ENCODE measurements around the gene C2orf81.

Gene C2orf81

DNA sequence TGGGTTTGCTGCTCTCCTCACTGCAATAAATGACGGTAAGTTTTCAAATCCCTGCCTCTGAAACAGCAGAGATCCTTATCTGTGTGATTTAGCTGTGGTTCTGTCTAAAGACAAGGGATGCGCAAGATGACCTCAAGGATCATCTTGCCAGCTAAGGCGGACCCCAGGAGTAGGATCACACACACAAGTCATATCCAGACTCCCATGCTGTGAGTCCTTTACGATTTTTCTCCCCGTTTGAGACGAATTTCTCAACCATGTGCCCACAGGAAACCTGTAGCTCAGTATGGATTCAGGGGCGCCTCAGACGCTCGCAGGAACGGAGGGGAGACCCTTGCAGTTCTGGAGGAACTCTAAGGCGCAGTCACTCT lies 30.2 kb downstream of the C2orf81 start:
- no peak for DNase-seq (ENCODE audit: low read depth in 1 of 2, low spot score in 1 of 2)

DNA sequence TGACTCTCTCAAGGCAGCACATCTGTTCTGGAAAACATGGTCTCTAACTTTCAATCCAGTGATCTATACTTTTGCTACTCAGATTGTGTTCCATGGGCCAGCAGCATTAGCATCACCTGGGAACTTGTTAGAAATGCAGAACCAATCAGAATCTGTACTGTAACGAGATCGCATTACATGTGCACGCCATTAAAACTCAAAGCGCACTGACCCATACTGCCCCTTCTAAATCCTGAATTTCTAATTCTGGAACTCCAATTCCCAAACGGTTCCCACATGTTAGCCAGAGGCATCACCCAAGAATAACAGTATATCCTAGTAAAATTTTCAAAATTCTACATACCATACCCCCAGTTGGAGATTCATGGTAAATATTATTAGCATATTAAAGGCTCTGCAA lies 30.8 kb downstream of the C2orf81 start:
- DNase-seq (ENCODE audit: low read depth in 1 of 2, low spot score in 1 of 2): no peak

DNA sequence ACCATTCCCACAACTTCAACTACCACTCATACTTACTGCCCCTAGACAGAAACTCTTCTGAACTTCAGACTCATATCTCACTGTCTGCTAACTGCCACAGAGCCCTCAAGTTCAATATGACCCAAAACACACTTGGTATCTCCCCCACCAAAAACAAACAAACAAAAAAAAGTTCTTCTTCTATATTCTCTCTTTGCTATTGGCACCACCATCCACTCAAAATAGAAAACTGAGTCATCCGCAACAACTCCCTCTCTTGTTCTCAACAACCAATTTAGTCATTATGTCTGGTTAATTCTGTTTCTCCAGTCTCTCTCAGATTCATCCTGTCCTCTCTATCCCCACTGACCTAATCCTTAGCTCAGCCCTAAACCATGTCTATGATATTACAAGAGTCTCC lies 34.1 kb downstream of the C2orf81 start:
- DNase-seq (ENCODE audit: low read depth in 1 of 2, low spot score in 1 of 2): no peak

DNA sequence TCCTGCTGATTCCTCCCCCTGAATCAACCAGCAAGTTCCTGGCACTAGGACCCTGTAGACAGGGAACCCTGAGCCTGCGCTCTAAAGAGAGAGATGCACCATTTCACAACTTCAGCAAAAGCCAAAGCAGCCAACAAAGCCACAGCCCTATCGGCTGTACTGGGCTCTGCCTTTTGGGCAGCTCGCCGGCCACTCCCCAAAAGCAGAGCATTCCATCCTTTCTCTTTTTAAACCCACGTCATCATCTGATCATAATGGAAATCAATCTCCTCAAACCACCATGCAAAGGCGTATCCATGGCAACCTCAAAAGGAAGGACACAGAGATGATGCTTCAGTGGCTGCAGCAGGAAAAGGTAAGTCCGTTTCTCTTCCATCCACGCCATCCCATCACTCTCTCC lies 36.0 kb downstream of the C2orf81 start:
- DNase-seq (ENCODE audit: low read depth in 1 of 2, low spot score in 1 of 2): no peak

DNA sequence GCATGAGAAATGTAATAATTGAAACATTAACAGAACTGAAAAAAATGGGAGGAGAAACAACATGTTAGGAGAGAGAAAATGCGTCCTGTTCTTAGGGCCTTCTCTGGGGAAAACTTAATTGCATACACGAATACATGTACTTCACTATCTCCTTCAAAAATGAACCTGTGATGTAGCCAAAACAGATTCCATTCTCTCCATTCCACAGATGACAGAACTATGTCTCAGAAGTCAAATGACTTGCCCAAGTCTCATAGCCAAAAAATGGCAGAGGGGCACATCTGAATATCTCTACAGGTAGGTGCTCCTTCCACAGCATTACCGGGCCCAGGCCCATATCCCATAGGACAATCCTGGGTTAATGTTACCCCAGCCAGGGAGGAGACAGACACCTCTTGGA lies 37.4 kb downstream of the C2orf81 start:
- DNase-seq (ENCODE audit: low read depth in 1 of 2, low spot score in 1 of 2): no peak

DNA sequence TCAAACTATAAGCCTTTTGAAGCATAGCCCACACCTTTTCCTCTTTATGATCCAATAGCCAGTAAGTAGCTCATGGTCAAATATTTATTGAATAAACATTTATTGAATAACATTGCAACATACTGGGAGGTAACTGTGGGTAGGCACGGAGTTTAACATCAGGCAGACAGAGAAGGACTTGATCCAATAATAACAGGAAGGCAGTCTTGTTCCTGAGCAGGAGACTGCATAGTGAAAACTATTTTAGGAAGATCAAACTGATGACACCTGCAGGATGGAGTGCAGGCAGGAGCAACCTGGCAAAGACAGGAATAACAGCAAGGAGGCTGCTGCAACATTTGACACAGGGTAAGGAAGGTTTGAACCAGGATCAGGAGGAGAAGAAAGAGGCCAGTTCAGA lies 38.2 kb downstream of the C2orf81 start:
- DNase-seq (ENCODE audit: low read depth in 1 of 2, low spot score in 1 of 2): no peak

DNA sequence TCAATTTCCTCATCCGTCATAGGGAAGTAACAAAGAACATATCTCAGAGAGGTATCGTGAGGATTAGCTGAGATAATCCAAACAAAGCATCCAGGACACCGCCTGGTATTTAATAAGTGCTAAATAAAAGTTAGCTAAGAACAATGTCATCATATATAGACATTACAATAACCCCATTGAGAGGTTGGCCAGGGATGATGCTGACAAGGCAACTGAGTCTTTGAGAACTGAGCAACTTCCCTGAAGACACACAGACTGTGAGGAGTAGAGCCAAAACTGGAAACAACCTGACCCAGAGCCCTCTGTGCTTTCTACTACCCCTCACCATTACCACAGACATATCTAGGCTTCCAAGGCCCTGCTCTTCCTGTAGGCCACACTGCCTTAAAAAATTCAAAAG lies 39.7 kb downstream of the C2orf81 start:
- DNase-seq (ENCODE audit: low read depth in 1 of 2, low spot score in 1 of 2): no peak

DNA sequence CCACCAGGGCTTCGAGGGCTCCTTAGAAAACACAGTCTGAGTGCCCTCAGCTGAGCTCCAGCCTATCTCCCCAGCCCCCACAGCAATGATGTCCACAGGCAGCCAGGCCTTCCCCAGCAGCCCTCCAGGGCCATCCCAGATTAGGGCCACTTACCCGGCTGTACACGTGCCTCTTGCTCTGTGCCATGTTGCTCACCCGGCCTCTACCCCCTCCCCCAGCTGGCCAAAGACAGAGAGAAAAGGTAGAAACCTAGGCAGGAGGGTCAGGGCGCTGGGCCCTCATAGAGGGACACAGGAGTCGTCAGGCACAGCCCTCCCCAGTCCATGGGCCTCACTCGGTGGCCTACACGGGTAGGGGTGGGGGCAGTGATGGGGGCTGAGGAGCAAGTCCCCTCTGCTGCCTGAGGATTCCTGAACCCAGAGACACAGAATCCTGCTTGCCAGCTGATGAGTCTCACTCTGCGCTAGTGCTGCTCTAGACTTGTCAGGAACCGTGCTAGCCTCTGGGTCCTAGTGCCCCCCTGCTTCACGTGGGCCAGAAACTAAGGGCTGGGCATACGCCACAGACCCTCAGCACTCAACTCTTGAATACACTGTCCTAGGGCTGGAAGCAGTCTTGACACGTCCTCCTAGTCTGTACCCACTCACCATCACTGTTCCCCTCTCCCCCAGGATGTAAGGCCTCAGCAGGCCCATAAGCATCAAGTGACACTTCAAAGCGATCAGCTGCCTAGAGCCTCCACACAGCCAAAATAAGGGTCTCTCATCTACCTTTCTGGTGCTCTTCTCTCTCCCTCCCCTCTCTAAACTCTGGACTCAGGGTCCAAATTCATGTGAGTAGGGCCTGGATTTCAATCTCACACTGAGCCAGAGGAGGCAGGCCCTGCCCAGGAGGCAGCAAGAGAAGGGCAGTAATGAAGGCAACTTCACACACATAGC lies 41.3 kb downstream of the C2orf81 start, which contains the start of gene DCTN1:
DCTN1 (minus strand) TSS at position 461 of the 939 bp plus-strand sequence; CDS start at position 187, 274 bp downstream.
- no peak for DNase-seq (ENCODE audit: low read depth in 1 of 2, low spot score in 1 of 2)

DNA sequence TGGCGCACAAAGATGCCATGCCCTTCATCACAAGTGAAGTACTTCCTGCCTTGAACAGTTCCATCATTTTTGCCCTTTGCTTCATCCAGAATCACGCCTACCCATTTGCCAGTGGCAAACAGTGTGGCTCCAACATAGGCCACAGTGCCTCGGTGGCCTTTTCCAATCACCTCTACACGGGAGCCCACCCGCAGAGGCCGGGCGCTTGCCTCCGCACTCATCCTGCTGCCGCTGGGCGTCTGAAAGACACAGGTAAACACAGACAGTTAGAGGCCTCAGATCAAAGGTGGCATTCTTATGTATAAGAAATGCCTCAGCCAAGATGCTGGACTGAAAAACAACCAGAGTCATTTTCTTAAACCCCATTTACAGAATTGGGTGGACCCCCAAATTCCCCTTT lies 43.4 kb downstream of the C2orf81 start:
- no peak for DNase-seq (ENCODE audit: low read depth in 1 of 2, low spot score in 1 of 2)

DNA sequence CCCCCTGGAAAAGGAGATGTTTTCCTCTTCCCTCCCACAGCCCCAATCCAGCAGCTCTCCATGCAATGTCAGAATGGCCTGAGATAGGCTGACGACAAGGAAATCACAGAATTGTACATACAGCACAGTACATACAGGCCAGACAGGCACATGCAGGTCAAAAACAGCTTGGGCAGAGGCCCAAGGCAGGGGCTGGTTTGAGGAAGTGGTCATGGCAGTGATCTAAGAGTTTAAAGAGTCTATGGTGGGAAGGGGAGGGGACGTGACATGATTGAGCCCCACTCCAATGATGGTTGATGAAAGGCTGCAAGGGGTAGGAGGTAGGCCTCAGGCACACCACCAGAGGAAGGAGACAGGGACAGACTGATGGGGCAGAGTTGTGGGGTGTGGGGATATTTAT lies 45.6 kb downstream of the C2orf81 start:
- DNase-seq (ENCODE audit: low read depth in 1 of 2, low spot score in 1 of 2): no peak

DNA sequence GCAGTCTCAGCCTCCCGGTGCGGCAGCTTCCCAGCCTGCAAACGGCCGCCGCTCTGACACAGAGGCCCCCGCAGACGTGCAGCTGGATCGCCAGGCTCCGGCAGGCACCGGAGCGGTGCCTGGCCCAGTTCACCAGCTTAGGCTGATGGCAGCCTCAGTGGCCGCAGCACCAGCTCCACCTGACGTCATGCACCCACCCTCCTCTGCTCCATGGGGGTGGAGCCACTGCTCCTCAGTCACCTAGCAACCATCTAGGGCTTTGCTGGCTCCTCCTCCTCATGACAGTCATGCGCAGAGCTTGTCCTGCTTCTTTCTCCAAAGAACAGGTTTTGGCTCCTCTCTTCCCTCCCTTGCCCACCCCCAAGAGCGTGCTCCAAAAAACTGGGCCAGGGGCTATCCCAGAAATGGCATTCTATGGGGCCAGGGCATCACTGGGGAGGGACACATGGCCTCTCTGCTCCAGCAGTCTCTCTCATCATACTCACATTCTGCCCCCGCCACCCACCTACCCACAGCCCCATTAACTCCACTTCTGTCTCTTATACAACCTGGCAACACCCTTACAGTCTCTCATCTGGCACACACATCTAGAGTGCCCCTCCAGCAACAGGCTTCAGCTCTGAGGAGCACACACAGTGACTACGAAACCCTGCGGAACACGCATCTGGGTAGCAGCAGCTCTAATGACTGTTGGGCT lies 46.8 kb downstream of the C2orf81 start:
- no peak for DNase-seq (ENCODE audit: low read depth in 1 of 2, low spot score in 1 of 2)

DNA sequence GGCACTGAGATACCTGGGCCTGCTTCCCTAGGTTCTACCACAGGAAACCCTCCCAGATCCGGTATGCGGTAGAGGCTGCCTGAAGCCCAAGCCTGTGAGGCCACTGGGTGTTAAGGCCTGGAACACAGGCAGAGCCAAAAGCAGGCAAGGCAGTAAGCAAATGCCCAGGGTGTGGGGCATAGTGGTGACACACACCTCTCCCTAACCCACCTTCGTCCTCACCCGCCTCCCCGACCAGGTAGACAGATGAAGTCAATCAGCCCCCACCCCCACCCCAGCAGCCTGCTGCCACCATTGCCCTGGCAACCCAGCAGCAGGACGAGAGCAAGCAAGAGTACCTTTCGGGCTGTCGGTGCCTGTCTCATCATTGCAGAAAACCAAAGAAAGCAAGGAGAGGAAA lies 47.4 kb downstream of the C2orf81 start:
- DNase-seq (ENCODE audit: low read depth in 1 of 2, low spot score in 1 of 2): no peak

DNA sequence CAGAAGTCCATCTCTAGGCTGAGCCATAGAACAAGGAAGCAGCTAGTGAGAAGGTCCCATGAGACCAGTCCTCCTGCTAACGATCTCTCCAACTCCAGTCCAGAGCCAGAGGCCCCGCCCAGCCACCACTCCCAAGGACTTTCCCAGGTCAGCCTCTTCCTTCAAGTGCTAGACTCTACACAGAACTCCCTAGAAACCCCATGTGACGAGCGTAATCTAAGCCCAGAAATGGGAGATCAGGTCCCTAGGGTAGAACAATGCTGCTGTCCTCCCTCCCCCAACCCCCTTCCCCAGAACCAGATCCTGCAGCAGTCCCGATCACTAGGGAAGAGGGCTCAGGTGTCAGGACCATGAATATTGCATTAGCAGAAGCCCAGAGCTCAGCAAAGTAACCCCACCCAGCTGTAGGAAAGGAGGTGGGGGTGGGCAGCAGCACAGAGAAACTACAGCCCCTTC lies 48.2 kb downstream of the C2orf81 start:
- DNase-seq (ENCODE audit: low read depth in 1 of 2, low spot score in 1 of 2): no peak

DNA sequence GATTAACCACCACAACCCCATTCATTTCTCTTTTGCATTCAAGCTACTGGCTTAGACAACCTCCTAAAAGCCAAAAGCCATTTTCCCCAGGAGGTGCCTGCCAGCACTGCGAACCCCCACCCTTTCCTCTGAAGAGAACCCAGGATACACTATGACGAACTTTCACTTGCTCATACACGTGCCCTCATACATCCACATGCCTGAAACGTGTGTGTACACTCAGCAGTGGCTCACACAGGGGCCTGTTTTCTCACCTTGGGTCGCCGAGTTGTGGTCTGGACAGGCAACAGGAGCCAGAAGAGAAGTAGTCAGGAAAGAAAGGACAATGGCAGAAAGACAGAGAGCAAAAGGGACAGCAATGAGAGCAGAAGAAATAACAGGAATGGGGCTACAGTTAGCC lies 48.7 kb downstream of the C2orf81 start:
- DNase-seq (ENCODE audit: low read depth in 1 of 2, low spot score in 1 of 2): no peak

DNA sequence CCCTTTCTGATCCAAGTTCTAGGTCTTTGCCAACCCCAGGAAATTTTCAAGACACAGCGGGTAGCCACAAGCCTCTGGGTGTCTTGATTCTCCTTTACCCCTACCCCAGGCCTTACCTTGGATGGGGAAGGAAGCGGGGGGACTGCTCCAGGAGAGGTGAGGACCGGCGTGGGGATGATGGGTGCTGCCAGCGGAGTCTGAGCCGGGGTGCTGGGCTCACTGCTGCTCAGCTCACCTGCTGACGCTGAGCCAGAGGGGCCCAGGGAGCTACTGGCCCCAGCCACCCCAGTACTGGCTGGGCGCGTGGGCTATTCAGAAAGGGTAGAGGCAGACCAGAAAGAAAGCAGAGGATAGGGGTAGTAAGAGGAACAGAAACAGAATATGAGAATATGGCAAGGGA lies 50.0 kb downstream of the C2orf81 start:
- no peak for DNase-seq (ENCODE audit: low read depth in 1 of 2, low spot score in 1 of 2)

DNA sequence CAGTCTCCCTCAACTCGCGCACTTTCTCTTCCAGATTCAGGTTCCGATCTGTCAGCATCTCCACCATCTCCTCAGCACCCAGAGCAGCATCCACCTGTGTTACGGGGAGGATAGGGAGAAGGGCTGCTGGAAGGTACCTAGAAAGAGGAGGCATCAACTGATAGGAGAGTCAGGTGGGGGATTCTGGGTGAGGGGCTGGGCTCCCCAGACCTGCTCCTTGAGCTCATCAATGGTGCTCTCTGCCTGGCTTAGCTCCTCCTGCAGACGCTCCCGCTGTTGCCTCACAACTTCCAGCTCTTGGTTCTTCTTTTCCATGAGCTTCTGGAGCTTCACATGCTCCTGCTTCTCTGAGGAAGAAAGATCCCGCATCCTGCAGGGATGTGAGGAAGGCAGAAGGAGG lies 51.4 kb downstream of the C2orf81 start:
- DNase-seq (ENCODE audit: low read depth in 1 of 2, low spot score in 1 of 2): no peak

DNA sequence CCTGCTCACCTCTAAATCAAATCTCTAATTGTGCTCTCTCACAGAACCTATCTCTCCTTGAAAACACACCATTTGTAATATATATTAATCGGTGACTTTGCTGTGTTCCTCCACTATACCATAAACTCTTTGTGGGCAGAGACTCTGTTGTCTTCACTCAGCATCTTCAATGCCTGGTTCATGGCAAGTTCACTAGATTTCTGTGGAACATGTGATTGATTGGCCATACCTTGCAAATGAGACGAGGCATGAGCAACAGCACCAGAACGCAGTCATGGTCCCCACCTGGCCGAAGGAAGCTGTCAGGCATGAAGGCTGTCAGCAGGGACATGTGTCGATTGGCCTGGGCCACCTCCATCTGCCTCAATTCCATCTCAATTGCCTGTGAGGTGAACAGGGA lies 52.9 kb downstream of the C2orf81 start:
- no peak for DNase-seq (ENCODE audit: low read depth in 1 of 2, low spot score in 1 of 2)

DNA sequence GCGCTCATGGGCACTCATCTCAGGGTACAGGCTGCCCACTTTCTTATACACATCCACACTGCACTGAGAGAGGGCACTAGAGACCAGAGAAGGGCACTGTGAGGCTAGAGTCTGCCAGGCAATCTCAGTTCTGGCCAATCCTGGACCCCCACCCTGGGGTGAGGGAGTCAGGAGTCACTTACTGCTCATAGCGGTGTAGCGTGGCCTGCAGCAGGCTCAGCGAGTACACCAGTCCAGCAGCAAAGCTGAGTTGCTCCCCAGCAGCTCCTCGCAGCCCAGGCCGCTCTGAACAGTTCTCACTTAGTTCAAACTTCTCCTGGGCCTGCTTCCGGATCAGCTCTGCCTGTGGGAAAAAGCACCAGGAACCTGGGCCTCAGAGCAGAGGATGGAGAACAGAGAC lies 53.6 kb downstream of the C2orf81 start:
- DNase-seq (ENCODE audit: low read depth in 1 of 2, low spot score in 1 of 2): no peak

DNA sequence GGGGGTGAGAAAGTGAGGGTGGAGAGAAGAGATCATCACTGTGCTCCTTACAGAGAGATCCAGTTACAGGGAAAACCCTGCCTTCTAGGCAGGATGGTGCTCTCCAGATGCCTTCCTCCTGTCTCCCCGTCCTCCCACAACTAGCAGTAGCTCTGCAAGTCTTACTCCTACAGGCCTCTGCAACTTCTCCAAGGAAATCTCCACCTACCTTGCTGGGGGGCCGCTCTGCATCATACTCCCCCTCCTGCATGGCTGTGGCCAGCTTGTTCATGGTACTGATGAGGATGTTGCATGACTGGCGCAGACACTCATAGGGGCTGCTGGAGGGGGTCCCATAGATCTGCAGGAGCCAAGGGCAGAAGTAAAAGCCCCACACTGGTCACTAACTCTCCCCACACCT lies 55.4 kb downstream of the C2orf81 start:
- DNase-seq (ENCODE audit: low read depth in 1 of 2, low spot score in 1 of 2): no peak

DNA sequence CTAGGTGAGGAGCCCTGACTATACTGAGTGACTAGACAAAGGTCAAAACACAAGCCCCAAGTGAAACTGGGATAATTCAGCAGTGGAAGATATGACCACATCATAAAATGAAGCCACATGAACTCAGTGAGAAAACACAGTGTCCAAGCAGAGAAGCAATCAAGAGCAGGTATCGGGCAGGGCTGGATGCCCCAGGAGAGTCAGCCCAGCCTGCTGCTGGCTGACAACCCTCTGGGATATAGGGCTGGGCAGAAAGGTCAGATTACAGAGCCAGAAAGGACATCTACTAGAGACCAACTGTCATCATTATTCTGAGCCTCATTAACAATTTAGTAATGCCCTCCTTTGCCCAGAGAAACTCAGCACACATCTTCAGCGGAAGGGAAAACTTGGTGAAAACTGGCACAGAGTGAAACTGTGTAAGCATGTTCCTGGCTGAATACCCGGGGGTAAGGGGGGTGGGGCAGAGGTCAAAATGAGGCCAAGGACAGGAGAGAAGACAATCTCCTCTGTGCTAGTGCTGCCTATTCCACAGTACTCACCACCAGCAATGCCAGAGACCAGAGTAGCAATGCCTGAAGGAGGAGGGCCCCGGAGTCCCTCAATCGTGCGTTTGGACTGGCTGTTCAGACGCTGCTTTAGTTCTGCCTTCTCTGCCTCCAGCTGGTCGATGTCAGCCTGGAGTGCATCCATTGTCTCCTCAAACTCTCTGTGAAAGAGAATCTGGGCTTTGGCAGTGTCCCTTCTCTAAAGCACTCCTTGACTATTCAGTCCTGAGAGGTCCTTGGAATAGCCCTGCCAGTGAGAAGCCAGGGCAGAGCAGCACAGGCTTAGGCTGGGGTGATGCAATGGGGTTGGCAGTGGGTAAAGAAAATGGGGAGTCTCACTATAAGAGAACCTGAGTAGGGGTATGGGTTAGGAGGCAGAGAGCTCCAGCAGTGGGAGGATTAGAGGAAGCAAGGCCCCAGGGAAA lies 56.6 kb downstream of the C2orf81 start:
- no peak for DNase-seq (ENCODE audit: low read depth in 1 of 2, low spot score in 1 of 2)

All from stimulated activated CD4-positive, alpha-beta T cell treated with anti-CD3 and anti-CD28 coated beads, Interleukin-15, amount 100 ng/mL, for 1 hour (primary cell).